Hepatocyte (in vitro differentiated cells): ENCODE measurements around the gene DHX35. TPM values are rescaled to one million over a fixed set of nuclear protein-coding genes. Genes with fewer than 3 reads are reported as not detected.

Experiments used
- DNase-seq: peaks from one replicate; pipeline ENCODE4 v3.0.0-alpha.2; 2016; ENCODE audit warnings: low spot score
- H2AFZ ChIP-seq: fragments of 200-600 bp; sonication (generic); 2 replicates; pipeline ENCODE4 v1.6.0; 2016; ENCODE audit warnings: antibody characterized with exemption, mild to moderate bottlenecking
- H3K27ac ChIP-seq: fragments of 200-600 bp; sonication (generic); 2 replicates; pipeline ENCODE4 v1.5.1; 2016; ENCODE audit warnings: mild to moderate bottlenecking
- H3K27me3 ChIP-seq: fragments of 200-600 bp; sonication (generic); 2 replicates; pipeline ENCODE4 v1.6.1; 2016
- H3K36me3 ChIP-seq: fragments of 200-600 bp; sonication (generic); replicated peaks from 2 replicates; pipeline ENCODE4 v1.5.1; 2016; ENCODE audit warnings: low read depth; ENCODE audit not compliant: insufficient read depth
- H3K4me1 ChIP-seq: fragments of 200-600 bp; sonication (generic); 2 replicates; pipeline ENCODE4 v1.5.1; 2016; ENCODE audit warnings: mild to moderate bottlenecking, moderate library complexity; ENCODE audit not compliant: insufficient read depth
- H3K4me2 ChIP-seq: fragments of 200-600 bp; sonication (generic); 2 replicates; pipeline ENCODE4 v1.6.0; 2016
- H3K4me3 ChIP-seq: fragments of 200-600 bp; sonication (generic); 2 replicates; pipeline ENCODE4 v1.5.1; 2016; ENCODE audit warnings: mild to moderate bottlenecking
- H3K79me2 ChIP-seq: fragments of 200-600 bp; sonication (generic); 2 replicates; pipeline ENCODE4 v1.6.0; 2017; ENCODE audit warnings: mild to moderate bottlenecking
- H3K9me2 ChIP-seq: fragments of 200-600 bp; sonication (generic); replicated peaks from 2 replicates; pipeline ENCODE4 v1.6.0; 2017; ENCODE audit warnings: mild to moderate bottlenecking; ENCODE audit not compliant: insufficient read depth
- H3K9me3 ChIP-seq: fragments of 200-600 bp; sonication (generic); 2 replicates; pipeline ENCODE4 v1.5.1; 2016; ENCODE audit warnings: low read depth, mild to moderate bottlenecking
- H4K20me1 ChIP-seq: fragments of 200-600 bp; sonication (generic); 2 replicates; pipeline ENCODE4 v1.6.0; 2016; ENCODE audit warnings: mild to moderate bottlenecking; ENCODE audit not compliant: insufficient read depth, poor library complexity, severe bottlenecking
- EZH2 ChIP-seq: fragments of 200-600 bp; sonication (generic); IDR thresholded peaks from 2 replicates; pipeline ENCODE4 v1.6.1; 2016; ENCODE audit warnings: antibody characterized with exemption, mild to moderate bottlenecking, borderline replicate concordance
- EZH2phosphoT487 ChIP-seq: fragments of 200-600 bp; sonication (generic); IDR thresholded peaks from one replicate; pipeline ENCODE4 v1.6.1; 2018; ENCODE audit warnings: antibody characterized with exemption, mild to moderate bottlenecking, low read depth, moderate library complexity; ENCODE audit not compliant: unreplicated experiment, severe bottlenecking
- WGBS: methylation state at CpG from one replicate; pipeline ENCODE4 v1.1.6; 2016; ENCODE audit warnings: low lambda C conversion rate; ENCODE audit errors: missing lambda C conversion rate; 5-methylcytosine and 5-hydroxymethylcytosine counted together
- polyA plus RNA-seq: library from polyadenylated mRNA; unstranded; fragments of >200 nt; fragmentation: Nextera tagmentation; extraction: Ambion mirVana; gene quantifications from 2 replicates; pipeline ENCODE4 v1.2.1, GENCODE V29; 2016
- total RNA-seq: library from RNA; depleted of rRNA; stranded (reverse); fragments of >200 nt; gene quantifications from 2 replicates; pipeline ENCODE4 v1.2.3, GENCODE V29; 2014
- TF ChIP-seq, protein P1 (sequence below): fragments of 200-600 bp; sonication (generic); IDR thresholded peaks from 2 replicates; pipeline ENCODE4 v1.5.1; 2016; ENCODE audit warnings: antibody characterized with exemption, mild to moderate bottlenecking; ENCODE audit not compliant: poor library complexity

DHX35 gene
- total and polyA plus RNA-seq, 2 experiments from 2014 or later: 4.4 to 10.6 TPM

DNA sequence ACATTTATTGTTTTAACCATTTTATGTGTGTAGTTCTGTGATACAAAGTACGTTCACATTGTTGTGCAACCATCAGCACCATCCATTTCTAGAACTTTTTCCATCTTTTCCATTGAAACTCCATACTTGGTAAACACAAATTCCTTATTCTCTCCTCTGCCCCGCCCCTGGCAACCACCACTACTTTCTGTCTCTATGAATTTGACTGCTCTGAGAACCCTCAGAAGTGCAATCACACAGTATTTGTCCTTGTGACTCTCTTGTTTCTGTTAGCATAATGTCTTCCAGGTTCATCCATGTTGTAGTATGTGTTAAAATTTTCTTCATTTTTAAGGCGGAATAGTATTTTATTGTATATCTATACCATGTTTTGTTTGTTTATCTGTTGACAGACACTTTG lies 56.9 kb downstream of the DHX35 start:
- Histone ChIP-seq H3K79me2 (no peaks in the 10 kb centered on the region), H3K9me2 (no peaks in the 10 kb centered on the region), H3K27me3 (no peaks in the 10 kb centered on the region), H3K4me1 (no peaks in the 10 kb centered on the region), H2AFZ (no peak overlapping the region), H3K27ac (no peak overlapping the region), H3K4me3 (no peak overlapping the region), H3K9me3 (no peaks in the 10 kb centered on the region), H3K4me2 (no peak overlapping the region), H4K20me1 (no peaks in the 10 kb centered on the region), H3K36me3 (no peaks in the 10 kb centered on the region)
- DNase-seq: no peak
- TF ChIP-seq, protein P1, sequence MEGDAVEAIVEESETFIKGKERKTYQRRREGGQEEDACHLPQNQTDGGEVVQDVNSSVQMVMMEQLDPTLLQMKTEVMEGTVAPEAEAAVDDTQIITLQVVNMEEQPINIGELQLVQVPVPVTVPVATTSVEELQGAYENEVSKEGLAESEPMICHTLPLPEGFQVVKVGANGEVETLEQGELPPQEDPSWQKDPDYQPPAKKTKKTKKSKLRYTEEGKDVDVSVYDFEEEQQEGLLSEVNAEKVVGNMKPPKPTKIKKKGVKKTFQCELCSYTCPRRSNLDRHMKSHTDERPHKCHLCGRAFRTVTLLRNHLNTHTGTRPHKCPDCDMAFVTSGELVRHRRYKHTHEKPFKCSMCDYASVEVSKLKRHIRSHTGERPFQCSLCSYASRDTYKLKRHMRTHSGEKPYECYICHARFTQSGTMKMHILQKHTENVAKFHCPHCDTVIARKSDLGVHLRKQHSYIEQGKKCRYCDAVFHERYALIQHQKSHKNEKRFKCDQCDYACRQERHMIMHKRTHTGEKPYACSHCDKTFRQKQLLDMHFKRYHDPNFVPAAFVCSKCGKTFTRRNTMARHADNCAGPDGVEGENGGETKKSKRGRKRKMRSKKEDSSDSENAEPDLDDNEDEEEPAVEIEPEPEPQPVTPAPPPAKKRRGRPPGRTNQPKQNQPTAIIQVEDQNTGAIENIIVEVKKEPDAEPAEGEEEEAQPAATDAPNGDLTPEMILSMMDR: no peak
- TF ChIP-seq EZH2phosphoT487: no peak
- TF ChIP-seq EZH2: no peak
- 95% methylated on average over 3 of the region's 3 CpGs for WGBS

DNA sequence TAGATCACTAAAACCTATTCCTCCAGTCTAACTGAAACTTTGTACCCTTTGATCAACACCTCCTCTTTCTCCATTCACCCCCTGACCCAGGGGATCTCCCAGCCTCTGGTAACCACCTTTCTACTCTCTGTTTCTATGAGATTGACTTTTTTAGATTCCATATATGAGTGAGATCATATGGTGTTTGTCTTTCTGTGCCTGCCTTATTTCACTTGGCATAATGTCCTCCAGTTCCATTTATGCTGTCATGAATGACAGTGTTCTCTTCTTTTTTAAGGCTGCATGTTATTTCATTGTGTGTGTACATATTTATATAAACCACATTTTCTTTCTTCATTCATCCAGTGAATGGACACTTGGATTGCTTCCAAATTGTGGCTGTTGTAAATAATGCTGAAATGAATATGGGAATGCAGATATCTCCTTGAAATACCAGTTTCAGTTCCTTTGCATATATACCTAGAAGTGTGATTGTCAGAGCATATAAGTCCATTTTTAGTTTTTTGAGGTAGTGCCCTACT lies 57.7 kb downstream of the DHX35 start:
- TF ChIP-seq, protein P1: no peak
- TF ChIP-seq EZH2phosphoT487: no peak
- TF ChIP-seq EZH2: no peak
- Histone ChIP-seq H3K4me3 (no peak overlapping the region), H3K27ac (no peak overlapping the region), H3K4me2 (no peak overlapping the region), H3K79me2 (no peaks in the 10 kb centered on the region), H4K20me1 (no peaks in the 10 kb centered on the region), H3K36me3 (no peaks in the 10 kb centered on the region), H3K9me3 (no peaks in the 10 kb centered on the region), H2AFZ (no peak overlapping the region), H3K9me2 (no peaks in the 10 kb centered on the region), H3K27me3 (no peaks in the 10 kb centered on the region), H3K4me1 (no peaks in the 10 kb centered on the region)
- no peak for DNase-seq

DNA sequence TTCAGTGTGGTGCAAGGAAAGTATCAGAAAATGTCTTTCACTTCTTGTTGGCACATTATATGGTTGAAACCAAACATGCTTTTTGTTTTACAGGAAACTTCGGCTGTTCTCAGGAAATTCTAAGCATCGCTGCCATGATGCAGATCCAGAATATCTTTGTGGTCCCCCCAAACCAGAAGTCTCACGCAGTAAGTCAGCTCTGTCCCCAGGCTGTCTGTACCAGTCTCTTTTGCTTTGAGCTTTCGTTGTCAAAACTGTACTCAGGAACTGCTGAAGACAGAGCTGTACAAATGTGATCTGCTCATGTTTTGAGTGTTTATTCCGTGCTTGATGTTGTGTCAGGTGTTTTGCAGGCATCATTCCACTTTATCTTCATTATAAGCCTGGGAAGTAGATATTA lies 59.6 kb downstream of the DHX35 start:
- H3K27me3 ChIP-seq: no peaks in the 10 kb centered on the region
- no peaks in the 10 kb centered on the region for H3K79me2 ChIP-seq
- 99% methylated on average over 5 of the region's 5 CpGs for WGBS
- no peak overlapping the region for H2AFZ ChIP-seq
- no peak for DNase-seq
- H4K20me1 ChIP-seq: no peaks in the 10 kb centered on the region
- no peaks in the 10 kb centered on the region for H3K36me3 ChIP-seq
- H3K4me2 ChIP-seq: no peak overlapping the region
- no peak overlapping the region for H3K27ac ChIP-seq
- TF ChIP-seq, protein P1: no peak
- no peak for TF ChIP-seq EZH2
- TF ChIP-seq EZH2phosphoT487: no peak
- no peaks in the 10 kb centered on the region for H3K9me2 ChIP-seq
- H3K4me1 ChIP-seq: no peaks in the 10 kb centered on the region
- H3K9me3 ChIP-seq: no peaks in the 10 kb centered on the region
- H3K4me3 ChIP-seq: no peak overlapping the region

DNA sequence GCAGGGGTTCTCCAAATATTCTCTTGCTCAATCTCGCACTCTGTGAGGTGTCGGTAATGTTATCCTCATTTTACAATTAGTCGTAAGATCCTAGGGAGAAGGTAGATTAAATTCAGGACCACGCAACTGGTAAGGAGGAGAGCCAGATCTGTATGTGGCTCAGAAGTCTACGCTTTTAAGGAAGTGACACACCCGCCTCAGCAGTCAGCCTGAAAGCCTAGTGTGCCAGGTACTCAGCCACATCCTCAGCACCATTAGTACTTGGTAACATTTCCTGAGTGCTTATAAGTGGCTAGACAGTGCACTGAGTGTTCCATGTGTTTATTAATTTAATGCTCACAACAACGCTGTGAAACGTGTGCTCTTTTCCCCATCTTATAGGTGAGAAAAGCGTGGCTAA lies 63.7 kb downstream of the DHX35 start:
- no peak overlapping the region for H3K27ac ChIP-seq
- WGBS: 95% methylated on average over 9 of the region's 9 CpGs
- no peaks in the 10 kb centered on the region for H3K36me3 ChIP-seq
- no peaks in the 10 kb centered on the region for H3K4me1 ChIP-seq
- no peaks in the 10 kb centered on the region for H3K27me3 ChIP-seq
- H2AFZ ChIP-seq: no peak overlapping the region
- no peaks in the 10 kb centered on the region for H3K9me2 ChIP-seq
- no peak overlapping the region for H3K4me3 ChIP-seq
- DNase-seq: no peak
- H3K79me2 ChIP-seq: no peaks in the 10 kb centered on the region
- no peaks in the 10 kb centered on the region for H3K9me3 ChIP-seq
- no peak overlapping the region for H3K4me2 ChIP-seq
- TF ChIP-seq EZH2 (no peak), EZH2phosphoT487 (no peak)
- TF ChIP-seq, protein P1: no peak
- H4K20me1 ChIP-seq: no peaks in the 10 kb centered on the region
